NOMO-1 (cell line): ENCODE data around the gene CRIM1.

Experiments
- DNase-seq, 2 experiments: peaks; one replicate each; lab custom pipeline; 2025; ENCODE audit not compliant: unreplicated experiment in 2 of 2; lab: John Stamatoyannopoulos, UW

Gene CRIM1

GRCh38 chr2:36371070-36371874 lies 15.7 kb downstream of the CRIM1 start:
- no peak for DNase-seq

- no peak for DNase-seq
Measured at GRCh38 chr2:36371928-36372391, 16.4 kb downstream of the CRIM1 start.

- no peak for DNase-seq
Measured at GRCh38 chr2:36373149-36373926, 17.8 kb downstream of the CRIM1 start.

GRCh38 chr2:36374585-36374984 lies 19.0 kb downstream of the CRIM1 start:
- DNase-seq = no peak

GRCh38 chr2:36376319-36376765 lies 20.8 kb downstream of the CRIM1 start:
- DNase-seq = no peak

GRCh38 chr2:36376992-36377738 lies 21.6 kb downstream of the CRIM1 start:
- no peak for DNase-seq

- peak in 1 of 2 experiments; percentile 34 for DNase-seq
Measured at GRCh38 chr2:36379710-36380448, 24.3 kb downstream of the CRIM1 start.

GRCh38 chr2:36380624-36381481 lies 25.3 kb downstream of the CRIM1 start:
- peak; percentile 78 to 84 for DNase-seq

GRCh38 chr2:36381993-36382392 lies 26.4 kb downstream of the CRIM1 start:
- DNase-seq = no peak

- no peak for DNase-seq
Measured at GRCh38 chr2:36382472-36382871, 26.9 kb downstream of the CRIM1 start.

GRCh38 chr2:36383726-36384125 lies 28.1 kb downstream of the CRIM1 start:
- DNase-seq = no peak

- DNase-seq = no peak
Measured at GRCh38 chr2:36384454-36384853, 28.9 kb downstream of the CRIM1 start.

GRCh38 chr2:36385603-36386002 lies 30.0 kb downstream of the CRIM1 start:
- no peak for DNase-seq

GRCh38 chr2:36387258-36387916 lies 31.8 kb downstream of the CRIM1 start:
- peak; percentile 4 to 21 for DNase-seq

- no peak for DNase-seq
Measured at GRCh38 chr2:36388472-36388871, 32.9 kb downstream of the CRIM1 start.

GRCh38 chr2:36389091-36389564 lies 33.5 kb downstream of the CRIM1 start:
- no peak for DNase-seq

GRCh38 chr2:36389577-36389976 lies 34.0 kb downstream of the CRIM1 start:
- DNase-seq = no peak

GRCh38 chr2:36392571-36393255 lies 37.1 kb downstream of the CRIM1 start:
- DNase-seq = no peak
